Loucy (cell line): ENCODE data around the gene SRSF7.
"Not testable (repeated sequence)": the region's sequence is repeated elsewhere in the genome, so short reads cannot be mapped to it uniquely, and the experiment has no call there.

Experiments
- H2AFZ ChIP-seq: fragments of 200-600 bp; sonication (generic); 2 replicates; pipeline ENCODE4 v1.6.0; 2016; ENCODE audit warnings: antibody characterized with exemption, mild to moderate bottlenecking, low read length, moderate library complexity
- H3F3A ChIP-seq: fragments of 200-600 bp; 2 replicates; pipeline ENCODE4 v1.6.0; 2016; ENCODE audit warnings: antibody characterized with exemption, low read depth, mild to moderate bottlenecking
- H3K27me3 ChIP-seq: fragments of 200-600 bp; sonication (generic); 2 replicates; pipeline ENCODE4 v1.6.1; 2014; ENCODE audit warnings: low read length, mild to moderate bottlenecking; ENCODE audit not compliant: insufficient read depth, poor library complexity, severe bottlenecking
- H3K36me3 ChIP-seq: fragments of 200-600 bp; sonication (generic); 2 replicates; pipeline ENCODE4 v1.6.1; 2016; ENCODE audit warnings: low read length; ENCODE audit not compliant: insufficient read depth
- H3K4me1 ChIP-seq: fragments of 200-600 bp; sonication (generic); 2 replicates; pipeline ENCODE4 v1.5.1; 2014; ENCODE audit warnings: low read length, mild to moderate bottlenecking; ENCODE audit not compliant: insufficient read depth, poor library complexity, severe bottlenecking
- H3K4me2 ChIP-seq: fragments of 200-600 bp; sonication (generic); 2 replicates; pipeline ENCODE4 v1.6.0; 2014; ENCODE audit warnings: antibody characterized with exemption, low read length, low read depth, mild to moderate bottlenecking; ENCODE audit not compliant: poor library complexity, severe bottlenecking
- H3K4me3 ChIP-seq: fragments of 200-600 bp; sonication (generic); 2 replicates; pipeline ENCODE4 v1.5.1; 2014; ENCODE audit warnings: low read length, mild to moderate bottlenecking, mixed read lengths; ENCODE audit not compliant: poor library complexity, severe bottlenecking
- H3K79me2 ChIP-seq: fragments of 200-600 bp; sonication (generic); 2 replicates; pipeline ENCODE4 v1.6.1; 2014; ENCODE audit warnings: low read length; ENCODE audit not compliant: insufficient read depth
- H3K9ac ChIP-seq: fragments of 200-600 bp; sonication (generic); 2 replicates; pipeline ENCODE4 v1.6.0; 2014; ENCODE audit warnings: mild to moderate bottlenecking, low read depth, low read length, moderate library complexity; ENCODE audit not compliant: poor library complexity, severe bottlenecking
- H3K9me2 ChIP-seq: fragments of 200-600 bp; sonication (generic); replicated peaks from 2 replicates; pipeline ENCODE4 v1.6.1; 2016; ENCODE audit warnings: low read depth, low read length, mixed read lengths
- H3K9me3 ChIP-seq: fragments of 200-600 bp; sonication (generic); 2 replicates; pipeline ENCODE4 v1.6.1; 2014; ENCODE audit warnings: mild to moderate bottlenecking, antibody characterized with exemption, low read length, low read depth; ENCODE audit not compliant: insufficient read depth
- H4K20me1 ChIP-seq: fragments of 200-600 bp; sonication (generic); 2 replicates; pipeline ENCODE4 v1.6.0; 2014; ENCODE audit warnings: antibody characterized with exemption, low read length, mild to moderate bottlenecking; ENCODE audit not compliant: insufficient read depth, poor library complexity, severe bottlenecking
- CTCF ChIP-seq: fragments of 200-600 bp; sonication (generic); conservative IDR thresholded peaks from 2 replicates; pipeline ENCODE4 v1.5.1; 2014; ENCODE audit warnings: mild to moderate bottlenecking, antibody characterized with exemption, low read length
- EZH2phosphoT487 ChIP-seq: fragments of 200-600 bp; IDR thresholded peaks from 2 replicates; pipeline ENCODE4 v1.6.1; 2018; ENCODE audit warnings: antibody characterized with exemption, mild to moderate bottlenecking, moderate library complexity, borderline replicate concordance

SRSF7 gene

DNA sequence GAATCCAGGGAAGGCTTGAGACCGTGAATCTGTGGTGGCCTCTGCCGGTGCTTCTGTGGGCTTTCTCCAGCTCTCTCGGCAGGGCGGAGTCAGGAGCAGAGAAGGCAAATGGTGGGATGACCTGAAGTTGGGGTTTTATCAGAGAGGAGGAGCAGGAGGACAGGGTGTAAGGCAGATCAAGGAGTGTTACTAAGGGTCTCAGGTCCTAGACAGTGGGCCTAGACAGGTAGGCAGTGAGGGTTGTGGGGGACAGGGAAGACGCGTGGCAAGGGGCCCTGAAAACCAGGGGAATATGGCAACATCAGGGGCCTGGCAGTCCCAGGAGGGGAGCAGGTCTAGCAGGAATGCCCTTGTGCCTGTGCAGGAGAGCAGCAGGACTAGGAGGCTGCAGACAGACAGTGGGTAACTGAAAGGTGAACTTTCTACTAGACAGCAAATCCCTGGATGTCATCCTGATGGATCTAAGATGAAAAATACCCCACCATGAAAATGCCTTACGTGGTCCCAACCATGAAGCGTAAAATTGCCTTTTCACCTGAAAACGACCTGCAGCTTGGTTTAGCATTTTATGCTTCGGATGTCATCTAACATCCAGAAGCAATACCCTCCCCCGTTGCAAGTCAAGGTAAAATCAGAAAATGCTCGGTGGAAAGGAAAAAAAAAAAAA is 42.1 kb downstream of the SRSF7 start:
- Histone ChIP-seq H2AFZ (no peak overlapping the region), H3K4me3 (no peak overlapping the region), H3K36me3 (peaks cover 4% of the 10 kb centered on the region; the same call in 1 of the 2 replicates), H3K79me2 (no peaks in the 10 kb centered on the region), H3K9me3 (no peaks in the 10 kb centered on the region), H3K9ac (no peak overlapping the region), H3F3A (no peaks in the 10 kb centered on the region), H3K27me3 (no peaks in the 10 kb centered on the region), H3K9me2 (no peaks in the 10 kb centered on the region), H3K4me2 (no peak overlapping the region), H3K4me1 (no peaks in the 10 kb centered on the region), H4K20me1 (no peaks in the 10 kb centered on the region)
- TF ChIP-seq CTCF (no peak), EZH2phosphoT487 (no peak)

DNA sequence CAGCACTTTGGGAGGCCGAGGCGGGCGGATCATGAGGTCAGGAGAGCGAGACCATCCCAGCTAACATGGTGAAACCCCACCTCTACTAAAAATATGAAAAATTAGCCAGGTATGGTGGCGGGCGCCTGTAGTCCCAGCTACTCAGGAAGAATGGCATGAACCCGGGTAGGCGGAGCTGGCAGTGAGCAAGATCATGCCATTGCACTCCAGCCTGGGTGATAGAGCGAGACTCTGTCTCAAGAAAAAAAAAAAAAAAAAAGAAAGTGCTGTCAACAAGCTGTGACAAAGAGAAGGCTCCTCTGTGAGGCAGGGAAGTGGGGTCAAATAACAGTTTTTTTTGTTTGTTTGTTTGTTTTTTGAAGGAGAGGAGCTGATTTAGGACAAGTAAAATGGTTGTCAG is 42.7 kb downstream of the SRSF7 start:
- H4K20me1 ChIP-seq, H2AFZ ChIP-seq, H3F3A ChIP-seq, H3K9ac ChIP-seq, H3K79me2 ChIP-seq, H3K36me3 ChIP-seq, H3K9me3 ChIP-seq, H3K4me2 ChIP-seq, H3K4me1 ChIP-seq, H3K9me2 ChIP-seq, H3K27me3 ChIP-seq, H3K4me3 ChIP-seq: not testable (repeated sequence)

DNA sequence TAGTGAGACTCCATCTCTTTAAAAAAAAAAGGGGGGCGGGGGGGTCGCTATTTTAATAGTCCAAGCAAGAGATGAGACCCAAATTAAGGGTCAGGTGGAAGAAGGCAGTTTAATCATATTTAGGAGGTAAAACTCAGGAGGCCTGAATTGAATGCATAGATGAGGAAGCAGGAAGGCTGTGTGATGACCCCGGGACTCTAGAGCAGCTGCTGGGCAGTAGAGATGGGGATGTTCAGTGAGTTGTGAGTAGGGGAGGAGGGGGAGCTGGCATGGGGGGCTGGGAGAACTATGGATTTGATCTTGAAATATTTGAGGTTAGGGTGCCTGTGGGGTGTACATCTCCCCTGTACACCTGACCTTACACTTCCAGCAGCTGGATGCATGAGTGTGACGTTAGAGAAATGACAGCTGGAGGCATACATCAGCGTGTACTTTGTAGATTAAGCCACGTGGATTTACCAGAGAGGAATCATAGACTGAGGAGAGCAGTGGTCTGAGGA is 44.3 kb downstream of the SRSF7 start:
- TF ChIP-seq CTCF (no peak), EZH2phosphoT487 (no peak)
- H3K36me3 ChIP-seq = peaks cover 1% of the 10 kb centered on the region; the same call in 1 of the 2 replicates
- H4K20me1 ChIP-seq = no peaks in the 10 kb centered on the region
- no peaks in the 10 kb centered on the region for H3K4me1 ChIP-seq
- no peaks in the 10 kb centered on the region for H3K9me3 ChIP-seq
- no peaks in the 10 kb centered on the region for H3K79me2 ChIP-seq
- no peaks in the 10 kb centered on the region for H3K9me2 ChIP-seq
- H3F3A ChIP-seq = no peaks in the 10 kb centered on the region
- no peak overlapping the region for H3K9ac ChIP-seq
- H3K4me2 ChIP-seq = no peak overlapping the region
- H3K4me3 ChIP-seq = no peak overlapping the region
- no peaks in the 10 kb centered on the region for H3K27me3 ChIP-seq
- H2AFZ ChIP-seq = no peak overlapping the region

- Histone ChIP-seq H3K36me3 (no peaks in the 10 kb centered on the region), H3K27me3 (no peaks in the 10 kb centered on the region), H4K20me1 (no peaks in the 10 kb centered on the region), H3K79me2 (no peaks in the 10 kb centered on the region), H3K9ac (no peak overlapping the region), H2AFZ (no peak overlapping the region), H3K9me2 (no peaks in the 10 kb centered on the region), H3K4me3 (no peak overlapping the region), H3K9me3 (no peaks in the 10 kb centered on the region), H3K4me2 (no peak overlapping the region), H3F3A (no peaks in the 10 kb centered on the region), H3K4me1 (no peaks in the 10 kb centered on the region)
- TF ChIP-seq CTCF (no peak), EZH2phosphoT487 (no peak)
These were observed 46.5 kb downstream of the SRSF7 start for GRCh38 chr2:38704664-38705063.

GRCh38 chr2:38703336-38703735 is 47.8 kb downstream of the SRSF7 start:
- H3K9ac ChIP-seq, H3K27me3 ChIP-seq, H3K4me3 ChIP-seq, H3K36me3 ChIP-seq, H3K9me3 ChIP-seq, H3F3A ChIP-seq, H3K4me1 ChIP-seq, H3K79me2 ChIP-seq, H3K4me2 ChIP-seq, H3K9me2 ChIP-seq, H2AFZ ChIP-seq, H4K20me1 ChIP-seq: not testable (repeated sequence)
